ENCODE results near the gene IRX2.

The IRX2 gene

GRCh38 chr5:2756211-2757152 is 5.0 kb upstream of the IRX2 start:
- in situ Hi-C loops (cut with MboI; ENCODE audit: low sequenced_read_pairs), result no loop called here

- in situ Hi-C loops (cut with MboI; ENCODE audit: low sequenced_read_pairs), result no loop called here
Observed at GRCh38 chr5:2755681-2756171, 4.2 kb upstream of the IRX2 start.

- in situ Hi-C loops (cut with MboI; ENCODE audit: low sequenced_read_pairs), result no loop called here
Observed at GRCh38 chr5:2755076-2755680, 3.7 kb upstream of the IRX2 start.

DNA sequence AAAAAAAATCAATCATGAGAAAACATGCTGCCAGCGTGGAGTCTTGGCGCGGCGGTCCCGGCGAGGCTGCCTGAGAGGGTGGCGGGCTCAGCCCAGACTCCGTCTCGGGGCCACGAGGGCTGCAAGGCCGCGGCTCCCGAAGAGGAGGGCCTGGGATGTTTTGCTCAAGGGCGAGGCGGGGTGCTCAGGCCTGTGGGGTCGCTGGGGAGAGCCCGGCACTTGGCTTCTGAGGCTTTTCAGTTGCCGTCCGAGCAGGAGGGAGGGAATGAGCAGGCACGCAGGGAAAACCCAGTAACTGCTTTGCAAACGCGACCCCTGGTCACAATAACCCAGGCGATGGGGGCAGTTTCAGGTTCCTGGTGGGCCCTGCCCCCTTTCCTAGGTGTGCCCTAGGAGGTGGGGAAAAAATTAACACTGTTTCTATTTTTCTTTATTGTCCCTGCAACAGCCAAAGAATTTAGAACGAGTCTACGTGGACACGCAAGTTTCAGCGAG is 3.2 kb upstream of the IRX2 start:
- in situ Hi-C loops (cut with MboI; ENCODE audit: low sequenced_read_pairs), result no loop called here

DNA sequence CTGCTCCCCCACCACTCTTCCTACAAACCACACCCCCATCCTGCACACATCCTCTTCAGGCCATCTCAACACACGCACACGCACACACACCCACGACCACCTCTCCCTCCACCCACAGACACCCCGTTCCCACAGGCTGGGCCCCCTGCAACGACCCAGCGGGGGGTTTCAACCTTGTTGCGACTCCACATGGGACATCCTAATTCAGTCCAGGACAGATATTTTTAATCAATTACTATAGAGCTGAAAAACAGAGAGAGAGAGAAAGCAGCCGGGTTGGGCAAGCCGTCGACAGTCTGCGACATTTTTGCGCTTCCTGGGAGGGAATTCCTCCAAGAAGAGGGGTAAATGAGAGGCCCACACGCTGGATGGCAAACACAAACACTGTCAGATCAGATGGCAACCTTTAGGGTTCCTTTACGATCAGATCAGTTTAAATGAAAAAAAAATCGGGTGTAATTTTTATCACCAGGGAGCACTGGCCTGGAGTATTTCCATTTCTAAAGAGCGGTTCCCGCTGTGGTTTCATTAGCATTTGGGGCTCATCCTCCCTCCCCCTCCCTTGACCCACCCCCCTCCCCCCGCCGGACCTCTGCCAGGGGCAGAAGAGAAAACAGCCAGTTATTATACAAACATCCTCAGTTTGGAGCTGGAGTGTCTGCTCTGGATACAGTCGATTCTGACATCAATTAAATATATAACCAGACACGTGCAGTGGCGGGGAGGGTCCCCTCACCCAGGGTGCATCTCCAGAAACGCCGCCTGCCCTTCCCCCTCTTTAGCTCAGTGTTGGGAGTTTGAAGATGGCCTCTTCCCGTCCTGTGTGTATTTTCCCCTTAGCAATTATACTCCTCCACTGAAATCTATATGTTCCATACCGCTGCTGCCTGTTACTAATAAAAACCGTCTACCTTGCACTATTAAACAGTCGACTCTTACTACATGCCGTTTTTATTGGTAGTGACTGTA is 2.3 kb upstream of the IRX2 start:
- in situ Hi-C loops (cut with MboI; ENCODE audit: low sequenced_read_pairs), result no loop called here

- in situ Hi-C loops (cut with MboI; ENCODE audit: low sequenced_read_pairs), result no loop called here
Observed at GRCh38 chr5:2752821-2753439, 1.5 kb upstream of the IRX2 start.

GRCh38 chr5:2752059-2752820 is 763 bp upstream of the IRX2 start:
- in situ Hi-C loops (cut with MboI; ENCODE audit: low sequenced_read_pairs), result no loop called here

GRCh38 chr5:2750758-2751464 is 566 bp downstream of the IRX2 start:
- in situ Hi-C loops (cut with MboI; ENCODE audit: low sequenced_read_pairs), result no loop called here

DNA sequence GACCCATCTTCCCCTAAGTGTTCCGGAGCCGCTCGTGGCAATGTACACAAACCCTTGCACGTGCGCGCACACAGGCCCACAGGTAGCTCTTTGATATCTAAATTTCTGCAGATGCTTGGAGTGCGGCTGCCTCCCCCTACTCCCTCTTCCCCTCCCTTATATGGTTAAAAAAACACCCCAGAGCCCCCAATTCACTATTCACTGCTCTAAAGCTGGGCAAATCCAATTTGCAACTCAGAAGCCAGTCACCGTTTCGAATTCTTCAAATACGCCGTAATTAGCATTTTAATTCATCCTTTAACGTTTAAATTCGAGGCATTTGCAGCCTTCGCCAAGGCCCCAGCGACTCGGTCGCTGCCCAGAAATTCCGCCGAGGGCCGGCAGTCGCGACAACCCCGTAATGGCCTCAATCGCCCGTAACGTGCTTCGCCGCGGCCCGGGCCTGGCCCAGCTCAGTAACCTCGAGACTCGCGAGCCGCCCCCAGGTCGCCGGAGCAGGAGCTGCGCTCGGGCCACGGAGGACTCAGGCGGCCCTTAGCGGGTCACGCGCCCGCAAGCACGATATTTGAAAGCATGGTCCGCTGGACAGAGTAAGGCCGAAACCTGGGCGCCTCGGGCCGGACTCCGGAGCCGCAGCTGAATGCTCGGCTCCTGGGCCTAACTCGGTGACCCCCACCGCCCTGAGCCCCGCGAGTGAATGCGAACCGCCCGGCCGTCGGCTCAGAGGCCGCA is 1.3 kb downstream of the IRX2 start:
- in situ Hi-C loops (cut with MboI; ENCODE audit: low sequenced_read_pairs), result no loop called here

- in situ Hi-C loops (cut with MboI; ENCODE audit: low sequenced_read_pairs), result no loop called here
Observed at GRCh38 chr5:2749514-2750025, 1.9 kb downstream of the IRX2 start.

GRCh38 chr5:2748861-2749513 is 2.5 kb downstream of the IRX2 start:
- in situ Hi-C loops (cut with MboI; ENCODE audit: low sequenced_read_pairs), result no loop called here

- in situ Hi-C loops (cut with MboI; ENCODE audit: low sequenced_read_pairs), result no loop called here
Observed at GRCh38 chr5:2748179-2748860, 3.2 kb downstream of the IRX2 start.

DNA sequence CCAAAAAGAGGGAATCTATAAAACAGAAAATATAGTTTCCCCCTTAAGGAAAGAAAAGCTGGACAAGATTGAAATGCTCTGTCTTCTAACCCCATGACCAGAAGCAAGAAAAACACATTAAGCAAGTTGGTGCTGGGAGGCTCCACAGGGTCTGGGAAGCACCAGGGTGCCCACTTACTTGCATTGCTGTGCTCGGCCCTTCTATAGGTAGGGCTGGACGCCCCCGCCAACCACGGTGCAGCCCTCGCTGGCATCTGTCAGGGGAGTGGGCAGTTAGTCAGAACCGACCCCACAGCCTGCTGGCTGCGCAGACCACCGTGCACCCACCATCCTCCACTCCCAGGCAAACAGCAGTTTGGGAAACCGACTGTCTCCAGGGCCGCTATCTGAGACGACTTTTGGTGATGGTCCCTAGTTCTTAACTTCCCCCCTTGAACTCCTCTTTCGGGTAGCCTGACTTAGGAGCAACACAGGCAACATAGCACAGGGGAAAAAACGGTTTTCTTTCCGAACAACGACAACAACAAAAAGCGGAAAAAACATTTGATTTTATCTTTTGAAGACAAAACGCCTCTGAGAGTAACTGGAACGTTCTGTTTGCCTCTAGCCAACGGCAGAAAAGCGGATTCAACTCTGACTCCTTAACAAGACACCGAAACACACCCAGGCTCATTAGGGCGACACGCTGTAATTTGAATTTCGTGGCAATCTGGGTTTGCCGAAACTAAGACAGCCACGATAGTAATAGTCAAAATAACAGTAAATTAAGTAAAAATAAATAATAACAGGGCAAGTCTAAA is 3.9 kb downstream of the IRX2 start:
- in situ Hi-C loops (cut with MboI; ENCODE audit: low sequenced_read_pairs), result no loop called here

DNA sequence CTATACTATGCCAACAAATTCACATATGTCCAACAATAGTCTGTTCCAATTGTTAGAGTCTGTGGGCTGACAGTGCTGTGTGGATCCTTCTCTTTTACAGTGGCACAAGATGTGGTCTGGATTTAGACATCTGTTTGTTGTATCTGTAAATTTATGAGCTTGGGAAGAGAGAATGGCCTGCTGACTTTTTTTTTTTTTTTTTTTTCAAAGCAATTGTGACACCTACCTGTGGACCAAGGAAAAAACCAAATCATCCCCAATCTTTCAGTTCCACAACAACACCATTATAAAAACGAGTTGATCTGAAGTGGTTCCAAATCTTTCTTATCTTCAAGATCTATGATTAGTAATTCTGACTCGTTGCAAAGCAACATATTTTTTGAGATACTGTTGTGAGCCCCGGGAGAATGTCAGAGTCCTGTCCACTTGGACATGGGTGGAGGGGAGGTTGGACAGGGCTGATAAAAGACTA is 4.9 kb downstream of the IRX2 start:
- in situ Hi-C loops (cut with MboI; ENCODE audit: low sequenced_read_pairs), result no loop called here

- in situ Hi-C loops (cut with MboI; ENCODE audit: low sequenced_read_pairs), result no loop called here
Observed at GRCh38 chr5:2744485-2744884, 7.0 kb downstream of the IRX2 start.
